Loucy (cell line): ENCODE results near the gene ABCC6.

Source experiments
- EZH2phosphoT487 ChIP-seq: fragments of 200-600 bp; IDR thresholded peaks from 2 replicates; pipeline ENCODE4 v1.6.1; 2018; ENCODE audit warnings: antibody characterized with exemption, mild to moderate bottlenecking, moderate library complexity, borderline replicate concordance
- TF ChIP-seq, protein P1 (sequence below): fragments of 200-600 bp; sonication (generic); conservative IDR thresholded peaks from 2 replicates; pipeline ENCODE4 v1.5.1; 2014; ENCODE audit warnings: mild to moderate bottlenecking, antibody characterized with exemption, low read length

DNA sequence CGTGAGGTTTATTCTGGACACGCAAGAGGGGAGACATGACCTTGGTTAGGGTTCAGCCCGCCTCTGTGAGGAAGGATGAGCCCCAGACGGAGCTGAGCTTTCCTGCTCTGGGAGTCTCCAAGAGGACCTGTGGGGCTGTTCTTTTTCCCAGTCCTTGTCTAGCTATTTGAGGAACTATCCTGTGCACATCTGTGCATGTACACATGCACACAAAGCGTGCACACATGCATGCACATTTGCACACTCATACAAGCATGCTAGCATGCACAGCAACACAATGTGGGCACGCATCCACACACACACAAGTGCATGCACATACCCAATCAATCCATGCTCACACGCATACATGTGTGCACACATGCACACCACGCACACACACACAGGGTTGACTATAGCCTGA, 40.4 kb downstream of the ABCC6 start:
- no peak for TF ChIP-seq EZH2phosphoT487
- TF ChIP-seq, protein P1, sequence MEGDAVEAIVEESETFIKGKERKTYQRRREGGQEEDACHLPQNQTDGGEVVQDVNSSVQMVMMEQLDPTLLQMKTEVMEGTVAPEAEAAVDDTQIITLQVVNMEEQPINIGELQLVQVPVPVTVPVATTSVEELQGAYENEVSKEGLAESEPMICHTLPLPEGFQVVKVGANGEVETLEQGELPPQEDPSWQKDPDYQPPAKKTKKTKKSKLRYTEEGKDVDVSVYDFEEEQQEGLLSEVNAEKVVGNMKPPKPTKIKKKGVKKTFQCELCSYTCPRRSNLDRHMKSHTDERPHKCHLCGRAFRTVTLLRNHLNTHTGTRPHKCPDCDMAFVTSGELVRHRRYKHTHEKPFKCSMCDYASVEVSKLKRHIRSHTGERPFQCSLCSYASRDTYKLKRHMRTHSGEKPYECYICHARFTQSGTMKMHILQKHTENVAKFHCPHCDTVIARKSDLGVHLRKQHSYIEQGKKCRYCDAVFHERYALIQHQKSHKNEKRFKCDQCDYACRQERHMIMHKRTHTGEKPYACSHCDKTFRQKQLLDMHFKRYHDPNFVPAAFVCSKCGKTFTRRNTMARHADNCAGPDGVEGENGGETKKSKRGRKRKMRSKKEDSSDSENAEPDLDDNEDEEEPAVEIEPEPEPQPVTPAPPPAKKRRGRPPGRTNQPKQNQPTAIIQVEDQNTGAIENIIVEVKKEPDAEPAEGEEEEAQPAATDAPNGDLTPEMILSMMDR, result no peak
